Measurements from ENCODE around the gene MTOR. TPM values are rescaled to one million over a fixed set of nuclear protein-coding genes. Genes with fewer than 3 reads are reported as not detected.

The MTOR gene
- total RNA-seq, 3 donors from 2014 or later: 46.4 to 49.6 (median 47.9) TPM

DNA sequence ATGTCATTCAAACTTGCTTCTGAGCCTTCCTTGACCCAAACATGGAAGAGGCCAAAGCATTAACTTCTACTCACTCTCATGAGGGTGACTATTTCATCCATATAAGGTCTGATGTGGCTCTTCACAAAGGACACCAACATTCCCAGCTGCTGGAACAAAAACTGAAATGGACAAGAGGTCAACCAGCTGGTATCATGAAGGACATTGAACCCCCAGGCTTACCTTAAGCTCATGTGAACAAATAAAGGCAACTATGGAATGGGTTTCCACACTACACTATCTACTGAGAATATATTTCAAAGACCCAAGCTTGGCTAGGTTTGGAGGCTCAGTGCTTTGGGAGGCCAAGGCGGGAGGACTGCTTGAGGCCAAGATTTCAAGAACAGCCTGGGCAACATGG is 46.3 kb downstream of the MTOR start:
- no peaks in the 10 kb centered on the region for H3K9me3 Mint-ChIP-seq
- DNase-seq (no peak), ATAC-seq (no peak)
- peaks cover 56% of the 10 kb centered on the region for H3K36me3 Mint-ChIP-seq (ENCODE audit: insufficient read depth)
- H3K4me1 Mint-ChIP-seq (ENCODE audit: low read depth): no peaks in the 10 kb centered on the region
- H3K27me3 Mint-ChIP-seq (ENCODE audit: low read depth): no peaks in the 10 kb centered on the region
- no peak overlapping the region for H3K4me3 Mint-ChIP-seq

DNA sequence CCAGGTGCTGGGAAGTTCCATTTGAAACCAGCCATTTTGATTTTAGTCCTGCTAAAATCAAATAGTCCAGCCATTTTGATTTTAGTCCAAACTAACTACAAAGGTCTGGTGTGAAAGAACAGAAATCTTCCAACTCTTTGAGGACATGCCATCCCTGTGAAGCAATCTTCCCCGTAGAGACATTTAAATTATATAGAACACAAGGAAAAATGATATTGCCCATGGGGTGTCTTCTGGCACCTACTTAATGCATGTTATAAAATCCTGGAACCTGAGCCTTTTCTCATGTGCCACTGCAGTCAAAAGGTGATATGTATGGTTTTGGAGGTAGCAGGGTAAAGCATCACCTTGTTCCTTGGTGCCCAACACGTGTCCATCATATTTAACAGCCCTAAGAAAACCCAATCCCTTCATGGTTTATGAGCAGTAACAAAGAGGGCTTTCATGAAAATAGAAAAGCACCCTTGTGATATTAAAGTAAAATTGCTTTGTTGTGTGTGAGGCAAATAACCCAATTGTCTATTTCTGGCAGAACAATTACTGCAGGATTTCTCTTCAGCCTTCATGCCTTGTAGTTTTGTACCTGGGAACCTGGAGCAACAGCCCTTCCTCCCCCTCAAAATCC is 46.9 kb downstream of the MTOR start:
- peaks cover 58% of the 10 kb centered on the region for H3K36me3 Mint-ChIP-seq (ENCODE audit: insufficient read depth)
- H3K27me3 Mint-ChIP-seq (ENCODE audit: low read depth): no peaks in the 10 kb centered on the region
- DNase-seq (no peak), ATAC-seq (no peak)
- no peaks in the 10 kb centered on the region for H3K4me1 Mint-ChIP-seq (ENCODE audit: low read depth)
- H3K4me3 Mint-ChIP-seq: no peak overlapping the region
- H3K9me3 Mint-ChIP-seq: no peaks in the 10 kb centered on the region

DNA sequence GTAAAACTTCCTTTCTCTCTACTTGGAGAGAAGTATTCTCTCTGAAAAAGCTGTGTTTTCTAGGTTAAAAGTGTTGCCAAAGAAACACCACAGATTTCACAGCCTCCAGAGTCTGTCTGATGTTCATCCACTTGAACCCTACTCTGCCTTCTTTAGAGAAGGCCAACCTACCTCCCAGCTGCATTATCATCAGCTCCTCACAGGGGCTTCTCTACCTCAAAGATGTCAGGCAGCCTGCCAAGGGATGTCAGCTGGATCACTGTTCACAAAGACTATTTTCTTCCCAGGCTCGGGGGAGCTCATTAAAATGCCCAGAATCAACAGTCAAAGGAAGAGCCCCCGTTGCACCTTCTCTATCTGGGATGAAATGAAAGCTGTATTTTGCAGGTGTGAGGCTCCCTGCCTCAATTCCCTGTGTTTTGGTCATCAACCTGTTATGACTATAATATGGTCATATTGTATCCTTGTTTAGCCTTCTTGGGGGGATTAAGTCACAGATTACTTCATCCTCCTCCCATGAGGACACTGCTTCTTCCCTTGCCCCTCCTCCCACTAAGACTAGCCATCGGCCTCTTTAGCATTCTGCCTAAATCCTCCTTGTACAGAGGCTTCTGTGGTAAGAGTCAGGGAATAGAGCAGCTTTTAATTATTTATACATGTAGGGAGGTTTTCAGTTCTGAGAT is 47.5 kb downstream of the MTOR start:
- no peak for DNase-seq
- H3K9me3 Mint-ChIP-seq: no peaks in the 10 kb centered on the region
- H3K27me3 Mint-ChIP-seq (ENCODE audit: low read depth): no peaks in the 10 kb centered on the region
- peaks cover 57% of the 10 kb centered on the region for H3K36me3 Mint-ChIP-seq (ENCODE audit: insufficient read depth)
- no peak overlapping the region for H3K4me3 Mint-ChIP-seq
- no peaks in the 10 kb centered on the region for H3K4me1 Mint-ChIP-seq (ENCODE audit: low read depth)
- no peak for ATAC-seq

DNA sequence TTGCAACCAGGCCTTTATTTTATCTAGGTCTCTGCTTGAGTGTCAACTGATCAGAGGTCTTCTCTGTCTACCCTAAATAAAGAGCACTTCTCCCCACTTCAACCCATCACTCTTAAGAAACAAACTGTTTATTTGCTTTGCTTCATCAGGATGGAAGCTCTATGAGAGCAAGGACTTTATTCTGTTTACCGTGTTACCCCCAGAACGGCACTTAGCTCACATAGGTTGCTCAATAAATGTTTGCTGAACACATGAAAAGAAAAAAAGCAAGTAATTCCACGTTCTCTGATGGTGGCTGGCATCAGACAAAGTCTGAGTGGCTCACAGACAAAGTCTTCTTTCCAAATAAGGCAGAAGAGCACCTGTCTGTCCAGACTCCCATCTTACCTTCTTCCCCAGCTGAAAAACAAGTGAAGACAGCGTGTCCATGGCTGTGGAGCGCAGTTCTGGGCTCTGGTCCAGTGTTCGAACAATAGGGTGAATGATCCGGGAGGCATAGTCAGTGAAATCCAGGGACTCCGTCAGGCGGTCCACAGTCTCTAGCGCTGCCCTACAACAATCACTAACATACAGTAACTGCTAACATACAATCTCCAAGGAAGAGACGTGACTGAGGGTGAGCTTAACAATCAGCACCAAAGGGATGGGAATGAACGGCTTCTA is 50.3 kb downstream of the MTOR start:
- DNase-seq (no peak), ATAC-seq (no peak)
- peaks cover 57% of the 10 kb centered on the region for H3K36me3 Mint-ChIP-seq (ENCODE audit: insufficient read depth)
- no peak overlapping the region for H3K4me3 Mint-ChIP-seq
- no peaks in the 10 kb centered on the region for H3K27me3 Mint-ChIP-seq (ENCODE audit: low read depth)
- H3K9me3 Mint-ChIP-seq: no peaks in the 10 kb centered on the region
- H3K4me1 Mint-ChIP-seq (ENCODE audit: low read depth): no peaks in the 10 kb centered on the region

DNA sequence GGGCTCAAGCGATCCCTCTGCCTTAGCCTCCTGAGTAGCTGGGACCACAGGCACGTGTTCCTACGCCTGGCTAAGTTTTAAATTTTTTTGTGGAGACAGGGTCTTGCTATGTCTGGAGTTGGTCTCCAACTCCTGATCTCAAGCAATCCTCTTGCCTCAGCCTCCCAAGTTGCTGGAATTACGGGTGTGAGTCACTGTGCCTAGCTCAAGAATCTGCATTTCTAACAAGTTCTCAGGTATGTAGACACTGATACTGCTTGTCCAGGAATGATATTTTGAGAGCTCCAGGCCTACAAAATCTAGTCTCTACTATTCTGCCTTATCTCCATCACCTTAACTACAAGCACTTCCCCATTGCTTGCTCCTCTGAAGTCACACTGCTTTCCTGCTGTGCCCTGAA is 50.9 kb downstream of the MTOR start:
- no peak for ATAC-seq

DNA sequence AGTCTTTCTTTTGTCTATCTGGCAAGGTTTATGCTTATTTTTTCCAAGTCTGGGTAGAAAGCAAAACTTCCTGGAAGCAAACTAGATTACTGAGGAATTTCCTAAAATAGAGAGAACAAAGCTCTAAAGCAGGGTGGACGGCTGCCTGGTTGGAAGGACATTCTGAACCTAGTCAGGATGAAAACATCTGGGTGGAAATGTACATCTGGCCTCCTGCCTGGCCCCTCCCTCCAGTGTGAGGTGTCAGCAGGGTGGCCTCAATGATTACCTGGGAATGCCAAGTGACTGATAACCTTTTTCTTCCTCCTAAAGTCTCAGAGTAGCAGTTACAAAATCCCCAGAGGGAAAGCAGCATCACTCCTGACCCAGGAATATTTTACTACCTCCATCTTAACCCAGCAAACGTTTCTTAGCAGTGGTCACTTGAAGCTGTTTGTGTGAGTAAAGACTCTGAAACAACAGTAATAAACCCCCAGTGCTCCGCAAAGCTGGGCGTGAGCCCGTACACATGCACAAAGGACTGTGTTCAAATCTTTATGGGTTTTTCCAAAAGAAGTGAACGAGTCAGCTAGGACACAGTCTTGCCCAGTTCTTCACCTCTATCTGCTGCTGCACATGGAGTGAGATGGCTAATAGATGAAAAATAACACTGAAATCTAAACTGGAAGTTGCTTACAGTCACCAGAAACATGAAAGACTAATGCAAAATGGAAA is 54.3 kb downstream of the MTOR start:
- no peaks in the 10 kb centered on the region for H3K27me3 Mint-ChIP-seq (ENCODE audit: low read depth)
- H3K9me3 Mint-ChIP-seq: no peaks in the 10 kb centered on the region
- peaks cover 51% of the 10 kb centered on the region for H3K36me3 Mint-ChIP-seq (ENCODE audit: insufficient read depth)
- ATAC-seq (no peak), DNase-seq (no peak)
- no peak overlapping the region for H3K4me3 Mint-ChIP-seq
- no peaks in the 10 kb centered on the region for H3K4me1 Mint-ChIP-seq (ENCODE audit: low read depth)

More for the DNA sequence above, 50.9 kb downstream of the MTOR start:
- Mint-ChIP-seq H3K36me3 (ENCODE audit: insufficient read depth) (peaks cover 56% of the 10 kb centered on the region), H3K27me3 (ENCODE audit: low read depth) (no peaks in the 10 kb centered on the region), H3K4me1 (ENCODE audit: low read depth) (no peaks in the 10 kb centered on the region), H3K9me3 (no peaks in the 10 kb centered on the region), H3K4me3 (no peak overlapping the region)
- DNase-seq: no peak

DNA sequence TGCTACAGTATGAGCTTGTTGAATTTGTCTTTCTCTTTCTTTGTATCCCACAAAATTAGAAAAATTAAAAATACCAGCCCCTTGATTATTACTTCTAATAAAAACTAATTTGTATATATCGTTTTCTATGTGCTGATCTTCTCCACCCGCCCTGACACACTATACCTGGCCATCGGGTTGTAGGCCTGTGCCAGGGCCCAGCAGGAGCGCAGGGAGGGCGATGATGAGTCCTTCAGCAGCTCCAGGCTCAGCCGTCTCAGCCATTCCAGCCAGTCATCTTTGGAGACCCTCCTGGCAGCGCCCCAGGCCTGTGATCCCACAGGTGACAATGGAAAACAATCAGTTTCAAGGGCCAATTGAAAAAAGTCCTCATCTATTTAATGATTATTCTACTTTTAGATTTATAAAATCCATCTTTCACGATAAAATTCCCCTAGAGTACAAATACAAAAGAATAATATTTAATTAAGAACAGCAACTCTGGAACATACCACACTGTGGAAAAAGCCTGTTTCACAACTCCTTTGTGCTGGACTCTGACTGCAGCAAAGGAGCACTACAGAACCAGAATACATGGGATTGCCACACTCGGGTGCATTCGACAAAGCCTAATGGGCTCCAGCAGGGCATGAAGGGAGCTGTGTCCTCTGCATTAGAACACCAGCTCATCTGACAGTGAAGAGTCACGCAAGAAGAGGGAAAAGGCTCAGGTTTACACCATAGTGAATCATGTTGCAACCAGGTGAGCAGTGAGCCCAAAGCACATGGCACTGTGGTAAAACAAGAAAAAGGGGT is 57.8 kb downstream of the MTOR start:
- H3K4me1 Mint-ChIP-seq (ENCODE audit: low read depth): no peaks in the 10 kb centered on the region
- H3K9me3 Mint-ChIP-seq: no peaks in the 10 kb centered on the region
- no peak overlapping the region for H3K4me3 Mint-ChIP-seq
- no peak for ATAC-seq
- peaks cover 36% of the 10 kb centered on the region for H3K36me3 Mint-ChIP-seq (ENCODE audit: insufficient read depth)
- no peaks in the 10 kb centered on the region for H3K27me3 Mint-ChIP-seq (ENCODE audit: low read depth)
- no peak for DNase-seq

DNA sequence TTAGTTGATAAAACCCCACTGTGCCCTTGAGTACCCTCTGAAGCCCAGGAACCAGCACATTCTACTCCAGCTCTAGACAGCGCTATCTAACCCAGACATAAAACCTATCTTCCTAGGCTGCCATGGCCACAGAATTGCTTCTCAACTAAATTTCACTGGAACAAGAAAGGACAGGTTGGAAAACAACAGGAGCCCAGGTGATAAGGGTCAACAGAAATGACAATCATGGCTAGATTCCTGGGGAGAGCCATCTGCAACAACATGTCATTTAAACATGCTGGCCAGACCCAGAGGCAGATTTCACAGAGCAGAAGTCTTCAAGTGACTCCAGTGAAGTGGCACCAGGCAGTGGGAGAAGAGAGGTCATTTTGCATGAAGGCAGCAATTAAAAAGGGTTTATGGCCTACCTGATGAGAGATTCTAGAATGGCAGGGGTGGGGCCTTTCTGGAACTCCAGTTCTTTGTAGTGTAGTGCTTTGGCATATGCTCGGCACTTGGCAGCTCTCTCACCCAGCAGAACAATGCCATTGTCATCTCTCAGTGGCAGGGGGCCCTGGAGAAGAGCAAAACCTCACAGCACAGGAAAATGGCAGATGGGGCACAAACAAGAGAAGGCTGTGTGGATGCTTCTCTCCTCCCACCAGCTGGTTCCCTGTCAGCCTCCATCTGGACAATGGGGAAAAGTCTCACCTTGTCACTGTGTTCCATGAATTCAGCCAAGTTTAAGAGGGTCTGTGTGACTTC is 63.3 kb downstream of the MTOR start:
- Mint-ChIP-seq H3K4me3 (no peak overlapping the region), H3K9me3 (no peaks in the 10 kb centered on the region), H3K36me3 (ENCODE audit: insufficient read depth) (peaks cover 52% of the 10 kb centered on the region), H3K4me1 (ENCODE audit: low read depth) (no peaks in the 10 kb centered on the region), H3K27me3 (ENCODE audit: low read depth) (no peaks in the 10 kb centered on the region)
- ATAC-seq (no peak), DNase-seq (no peak)

DNA sequence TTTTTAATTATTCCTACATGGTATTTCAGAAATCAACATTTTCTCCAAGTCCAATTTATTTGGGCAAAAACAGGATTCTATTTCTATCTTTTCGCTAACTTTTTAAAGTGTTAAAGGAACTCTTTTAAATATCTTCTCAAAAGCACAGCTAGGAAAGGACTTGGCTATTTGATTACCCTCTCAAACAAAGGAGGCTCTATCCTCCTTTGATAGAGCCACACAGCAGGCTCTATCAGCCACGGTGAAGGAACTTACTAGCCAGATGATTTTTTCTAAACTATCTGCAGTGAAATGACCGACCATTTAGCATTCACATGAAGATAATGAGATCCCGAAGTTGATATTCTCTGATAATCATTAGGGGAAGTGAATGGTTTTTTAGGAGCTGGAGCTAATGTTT is 64.1 kb downstream of the MTOR start:
- ATAC-seq: no peak
- H3K27me3 Mint-ChIP-seq (ENCODE audit: low read depth): no peaks in the 10 kb centered on the region
- H3K9me3 Mint-ChIP-seq: no peaks in the 10 kb centered on the region
- no peak for DNase-seq
- peaks cover 50% of the 10 kb centered on the region for H3K36me3 Mint-ChIP-seq (ENCODE audit: insufficient read depth)
- H3K4me1 Mint-ChIP-seq (ENCODE audit: low read depth): no peaks in the 10 kb centered on the region
- no peak overlapping the region for H3K4me3 Mint-ChIP-seq

DNA sequence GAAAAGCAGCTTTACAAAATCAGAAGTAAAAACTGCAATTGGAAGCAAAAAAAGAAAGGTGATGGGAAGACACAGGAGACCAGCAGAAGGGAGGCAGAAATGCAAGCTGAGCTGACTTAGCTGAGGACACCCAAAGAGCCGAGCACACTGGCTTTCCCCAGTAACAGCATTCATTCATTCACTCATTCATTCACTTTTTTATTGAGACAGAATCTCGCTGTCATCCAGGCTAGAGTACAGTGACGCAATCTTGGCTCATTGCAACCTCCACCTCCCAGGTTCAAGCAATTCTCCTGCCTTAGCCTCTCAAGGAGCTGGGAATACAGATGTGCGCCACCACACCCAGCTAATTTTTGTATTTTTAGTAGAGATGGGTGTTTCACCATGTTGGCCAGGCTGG is 65.0 kb downstream of the MTOR start:
- H3K36me3 Mint-ChIP-seq (ENCODE audit: insufficient read depth): peaks cover 53% of the 10 kb centered on the region
- no peaks in the 10 kb centered on the region for H3K9me3 Mint-ChIP-seq
- H3K4me1 Mint-ChIP-seq (ENCODE audit: low read depth): no peaks in the 10 kb centered on the region
- no peak for DNase-seq
- no peak overlapping the region for H3K4me3 Mint-ChIP-seq
- no peaks in the 10 kb centered on the region for H3K27me3 Mint-ChIP-seq (ENCODE audit: low read depth)
- ATAC-seq: no peak

DNA sequence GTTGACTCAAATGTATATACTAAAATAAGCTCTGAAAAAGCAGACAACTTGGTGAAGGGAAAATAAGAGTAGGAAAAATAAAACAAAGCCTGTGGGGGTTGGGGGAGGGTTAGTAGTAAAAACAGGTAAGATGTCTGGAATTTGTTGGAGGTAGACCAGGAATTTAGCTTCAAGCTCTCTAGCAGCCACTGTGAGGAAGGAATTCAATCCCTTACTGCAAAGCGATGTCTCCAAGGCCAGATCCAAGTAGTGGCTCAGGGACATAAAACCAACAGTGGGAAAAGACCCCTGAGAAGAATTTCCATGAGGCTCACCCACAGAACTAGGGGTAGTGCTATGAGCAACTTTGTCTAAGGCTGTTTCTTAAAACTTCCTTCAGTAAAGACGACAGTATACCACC is 65.4 kb downstream of the MTOR start:
- H3K9me3 Mint-ChIP-seq: no peaks in the 10 kb centered on the region
- no peaks in the 10 kb centered on the region for H3K4me1 Mint-ChIP-seq (ENCODE audit: low read depth)
- DNase-seq (no peak), ATAC-seq (no peak)
- no peaks in the 10 kb centered on the region for H3K27me3 Mint-ChIP-seq (ENCODE audit: low read depth)
- peaks cover 55% of the 10 kb centered on the region for H3K36me3 Mint-ChIP-seq (ENCODE audit: insufficient read depth)
- H3K4me3 Mint-ChIP-seq: no peak overlapping the region

DNA sequence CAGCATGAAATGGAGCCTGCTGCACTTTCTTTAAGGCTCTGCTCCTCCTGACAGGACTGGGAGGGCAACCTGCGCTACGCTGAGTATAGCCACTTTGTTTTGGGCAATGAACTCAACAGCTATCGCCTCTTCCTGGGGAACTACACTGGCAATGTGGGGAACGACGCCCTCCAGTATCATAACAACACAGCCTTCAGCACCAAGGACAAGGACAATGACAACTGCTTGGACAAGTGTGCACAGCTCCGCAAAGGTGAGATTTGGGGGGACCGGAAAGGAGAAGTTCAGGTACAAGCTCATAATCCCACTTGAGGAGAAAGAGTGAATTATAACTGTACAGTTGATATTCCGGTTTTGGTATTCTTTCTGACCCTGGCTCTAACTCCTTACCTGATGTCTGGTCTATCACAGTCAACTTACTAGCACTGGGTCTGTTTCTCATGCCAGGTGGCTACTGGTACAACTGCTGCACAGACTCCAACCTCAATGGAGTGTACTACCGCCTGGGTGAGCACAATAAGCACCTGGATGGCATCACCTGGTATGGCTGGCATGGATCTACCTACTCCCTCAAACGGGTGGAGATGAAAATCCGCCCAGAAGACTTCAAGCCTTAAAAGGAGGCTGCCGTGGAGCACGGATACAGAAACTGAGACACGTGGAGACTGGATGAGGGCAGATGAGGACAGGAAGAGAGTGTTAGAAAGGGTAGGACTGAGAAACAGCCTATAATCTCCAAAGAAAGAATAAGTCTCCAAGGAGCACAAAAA is 67.8 kb downstream of the MTOR start:
- H3K9me3 Mint-ChIP-seq: no peaks in the 10 kb centered on the region
- H3K4me1 Mint-ChIP-seq (ENCODE audit: low read depth): no peaks in the 10 kb centered on the region
- ATAC-seq: no peak
- H3K36me3 Mint-ChIP-seq (ENCODE audit: insufficient read depth): peaks cover 53% of the 10 kb centered on the region
- H3K4me3 Mint-ChIP-seq: no peak overlapping the region
- H3K27me3 Mint-ChIP-seq (ENCODE audit: low read depth): no peaks in the 10 kb centered on the region
- DNase-seq: no peak

DNA sequence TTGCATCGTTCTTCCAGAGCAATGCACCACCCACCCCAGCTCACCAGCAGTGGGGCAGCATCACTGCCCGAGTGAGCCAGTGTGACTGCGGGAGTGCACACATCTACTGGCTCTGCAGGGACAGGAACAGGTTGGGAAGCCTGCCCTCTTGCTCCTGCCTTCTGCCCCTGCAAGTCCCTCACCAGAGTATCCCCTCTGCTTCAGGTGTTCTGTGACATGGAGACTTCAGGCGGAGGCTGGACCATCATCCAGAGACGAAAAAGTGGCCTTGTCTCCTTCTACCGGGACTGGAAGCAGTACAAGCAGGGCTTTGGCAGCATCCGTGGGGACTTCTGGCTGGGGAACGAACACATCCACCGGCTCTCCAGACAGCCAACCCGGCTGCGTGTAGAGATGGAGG is 69.0 kb downstream of the MTOR start:
- Mint-ChIP-seq H3K4me3 (no peak overlapping the region), H3K9me3 (no peaks in the 10 kb centered on the region), H3K27me3 (ENCODE audit: low read depth) (no peaks in the 10 kb centered on the region), H3K4me1 (ENCODE audit: low read depth) (no peaks in the 10 kb centered on the region), H3K36me3 (ENCODE audit: insufficient read depth) (peaks cover 42% of the 10 kb centered on the region)
- ATAC-seq: no peak
- no peak for DNase-seq
